MM.1S (cell line): Measurements from ENCODE around the gene RAB34.

Experiments used
- DNase-seq: peaks from one replicate; pipeline ENCODE4 v3.0.0-alpha.2; 2015
- H2AFZ ChIP-seq: fragments of 300-600 bp; sonication (generic); 2 replicates; pipeline ENCODE4 v1.6.0; 2016; ENCODE audit warnings: antibody characterized with exemption, low read length
- H3F3A ChIP-seq: fragments of 300-600 bp; sonication (generic); 2 replicates; pipeline ENCODE4 v1.6.1; 2016; ENCODE audit warnings: mild to moderate bottlenecking, antibody characterized with exemption, low read length, moderate library complexity, mixed read lengths; ENCODE audit not compliant: insufficient read depth
- H3K27ac ChIP-seq: fragments of 300-600 bp; sonication (generic); 2 replicates; pipeline ENCODE4 v1.5.1; 2016; ENCODE audit warnings: mild to moderate bottlenecking, low read length
- H3K27me3 ChIP-seq: fragments of 300-600 bp; sonication (generic); replicated peaks from 2 replicates; pipeline ENCODE4 v1.6.0; 2016; ENCODE audit warnings: low read length; ENCODE audit not compliant: insufficient read depth
- H3K36me3 ChIP-seq: fragments of 300-600 bp; sonication (generic); replicated peaks from 2 replicates; pipeline ENCODE4 v1.6.1; 2016; ENCODE audit warnings: mild to moderate bottlenecking, low read length, mixed read lengths; ENCODE audit not compliant: insufficient read depth
- H3K4me1 ChIP-seq: fragments of 300-600 bp; sonication (generic); 2 replicates; pipeline ENCODE4 v1.6.1; 2016; ENCODE audit warnings: low read length, mixed read lengths
- H3K4me2 ChIP-seq: fragments of 300-600 bp; sonication (generic); 2 replicates; pipeline ENCODE4 v1.6.0; 2016; ENCODE audit warnings: low read depth, low read length
- H3K4me3 ChIP-seq: fragments of 300-600 bp; sonication (generic); 2 replicates; pipeline ENCODE4 v1.5.1; 2016; ENCODE audit warnings: low read length, mixed read lengths
- H3K79me2 ChIP-seq: fragments of 300-600 bp; sonication (generic); 2 replicates; pipeline ENCODE4 v1.6.1; 2016; ENCODE audit warnings: mixed run types, low read length, mixed read lengths
- H3K9ac ChIP-seq: fragments of 300-600 bp; sonication (generic); 2 replicates; pipeline ENCODE4 v1.6.1; 2016; ENCODE audit warnings: low read length, mixed read lengths
- H3K9me2 ChIP-seq: fragments of 300-600 bp; sonication (generic); replicated peaks from 2 replicates; pipeline ENCODE4 v1.6.1; 2016; ENCODE audit warnings: mild to moderate bottlenecking, low read length, mixed read lengths; ENCODE audit not compliant: insufficient read depth
- H3K9me3 ChIP-seq: fragments of 300-600 bp; sonication (generic); replicated peaks from 2 replicates; pipeline ENCODE4 v1.6.1; 2016; ENCODE audit warnings: mild to moderate bottlenecking, low read length, mixed read lengths; ENCODE audit not compliant: insufficient read depth
- H4K20me1 ChIP-seq: fragments of 300-600 bp; sonication (generic); 2 replicates; pipeline ENCODE4 v1.6.1; 2016; ENCODE audit warnings: mild to moderate bottlenecking, low read length, moderate library complexity, mixed read lengths; ENCODE audit not compliant: insufficient read depth
- CTCF ChIP-seq: fragments of 300-600 bp; sonication (generic); IDR thresholded peaks from 2 replicates; pipeline ENCODE4 v1.5.1; 2016; ENCODE audit warnings: antibody characterized with exemption, low read length, mixed read lengths
- EZH2 ChIP-seq: fragments of 300-600 bp; sonication (generic); optimal IDR thresholded peaks from 2 replicates; pipeline ENCODE3; 2017; ENCODE audit warnings: low read depth, mild to moderate bottlenecking, antibody characterized with exemption, low read length, mixed read lengths
- EZH2phosphoT487 ChIP-seq: fragments of 300-600 bp; sonication (generic); IDR thresholded peaks from 2 replicates; pipeline ENCODE4 v1.6.1; 2018; ENCODE audit warnings: antibody characterized with exemption, low read length

The RAB34 gene

DNA sequence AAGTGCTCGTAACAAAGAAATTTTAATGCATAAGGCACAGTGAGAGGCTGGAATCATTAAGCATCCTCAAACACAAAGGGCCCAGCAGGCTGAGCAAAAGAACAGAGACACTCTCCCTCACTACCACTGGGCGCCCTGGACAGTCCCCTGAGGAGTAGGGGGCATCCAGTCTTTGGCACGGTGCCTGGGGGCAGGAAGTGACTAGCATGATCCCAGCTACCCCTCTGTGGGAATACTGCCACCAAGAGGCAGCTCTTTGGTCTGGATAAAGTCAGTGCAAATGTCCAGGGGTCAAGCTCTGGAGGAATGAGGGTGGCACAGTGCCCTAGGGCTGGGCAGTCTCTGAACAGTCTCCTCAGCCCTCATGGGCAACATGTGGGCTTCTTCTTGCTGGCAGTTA, 3.4 kb downstream of the RAB34 start:
- Histone ChIP-seq H4K20me1 (no peaks in the 10 kb centered on the region), H3K9me2 (no peaks in the 10 kb centered on the region), H3K27ac (no peak overlapping the region), H3K79me2 (no peaks in the 10 kb centered on the region), H3K4me2 (no peak overlapping the region), H3F3A (0 out of 2 replicates have a peak, but pooled peaks cover 4% of the 10 kb centered on the region), H3K4me1 (0 out of 2 replicates have a peak, but pooled peaks cover 3% of the 10 kb centered on the region), H3K9ac (no peak overlapping the region), H3K4me3 (no peak overlapping the region), H3K36me3 (no peaks in the 10 kb centered on the region), H3K27me3 (peaks cover 65% of the 10 kb centered on the region), H3K9me3 (no peaks in the 10 kb centered on the region), H2AFZ (no peak overlapping the region)
- TF ChIP-seq EZH2phosphoT487 (no peak), EZH2 (no peak), CTCF (no peak)
- DNase-seq, result no peak

GRCh38 chr17:28712705-28713415, 4.8 kb downstream of the RAB34 start:
- H3K27me3 ChIP-seq, result peaks cover 56% of the 10 kb centered on the region
- no peak overlapping the region for H3K27ac ChIP-seq
- no peaks in the 10 kb centered on the region for H4K20me1 ChIP-seq
- TF ChIP-seq EZH2 (no peak), EZH2phosphoT487 (no peak), CTCF (no peak)
- H3K4me2 ChIP-seq, result no peak overlapping the region
- no peak for DNase-seq
- no peak overlapping the region for H3K9ac ChIP-seq
- no peaks in the 10 kb centered on the region for H3K79me2 ChIP-seq
- H3K9me3 ChIP-seq, result no peaks in the 10 kb centered on the region
- no peak overlapping the region for H2AFZ ChIP-seq
- 0 out of 2 replicates have a peak, but pooled peaks cover 4% of the 10 kb centered on the region for H3F3A ChIP-seq
- H3K4me3 ChIP-seq, result no peak overlapping the region
- H3K36me3 ChIP-seq, result no peaks in the 10 kb centered on the region
- H3K4me1 ChIP-seq, result 0 out of 2 replicates have a peak, but pooled peaks cover 3% of the 10 kb centered on the region
- no peaks in the 10 kb centered on the region for H3K9me2 ChIP-seq

GRCh38 chr17:28712032-28712704, 5.5 kb downstream of the RAB34 start:
- H3K4me2 ChIP-seq, result peak overlapping the region; percentile 86; the same call in 1 of the 2 replicates
- no peaks in the 10 kb centered on the region for H4K20me1 ChIP-seq
- no peak for DNase-seq
- peak overlapping the region; percentile 79; the same call in 1 of the 2 replicates for H3K4me3 ChIP-seq
- 0 out of 2 replicates have a peak, but pooled peaks cover 3% of the 10 kb centered on the region for H3K4me1 ChIP-seq
- no peaks in the 10 kb centered on the region for H3K79me2 ChIP-seq
- H2AFZ ChIP-seq, result peak overlapping the region; percentile 100; the same call in 1 of the 2 replicates
- peak overlapping the region; percentile 61; the same call in 1 of the 2 replicates for H3K9ac ChIP-seq
- TF ChIP-seq EZH2 (no peak), CTCF (no peak), EZH2phosphoT487 (no peak)
- no peak overlapping the region for H3K27ac ChIP-seq
- no peaks in the 10 kb centered on the region for H3K9me2 ChIP-seq
- no peaks in the 10 kb centered on the region for H3K9me3 ChIP-seq
- H3K36me3 ChIP-seq, result no peaks in the 10 kb centered on the region
- 0 out of 2 replicates have a peak, but pooled peaks cover 4% of the 10 kb centered on the region for H3F3A ChIP-seq
- peaks cover 50% of the 10 kb centered on the region for H3K27me3 ChIP-seq
